ENCODE measurements around the gene ZNF415.

- no peak for TF ChIP-seq CTCF (IDR thresholded peaks at IDR 0.05; ENCODE audit: low read depth, low read length)
- TF ChIP-seq EZH2phosphoT487 (IDR thresholded peaks at IDR 0.05; ENCODE audit: low read depth), result no peak
Measured at GRCh38 chr19:53165691-53166091, 33.0 kb upstream of the ZNF415 start.
